Kasumi-1 (cell line): Measurements from ENCODE around the gene ZNF580.

Experiments
- DNase-seq, 2 experiments: peaks; one replicate each; lab custom pipeline; 2025; lab: John Stamatoyannopoulos, UW

ZNF580 gene

DNA sequence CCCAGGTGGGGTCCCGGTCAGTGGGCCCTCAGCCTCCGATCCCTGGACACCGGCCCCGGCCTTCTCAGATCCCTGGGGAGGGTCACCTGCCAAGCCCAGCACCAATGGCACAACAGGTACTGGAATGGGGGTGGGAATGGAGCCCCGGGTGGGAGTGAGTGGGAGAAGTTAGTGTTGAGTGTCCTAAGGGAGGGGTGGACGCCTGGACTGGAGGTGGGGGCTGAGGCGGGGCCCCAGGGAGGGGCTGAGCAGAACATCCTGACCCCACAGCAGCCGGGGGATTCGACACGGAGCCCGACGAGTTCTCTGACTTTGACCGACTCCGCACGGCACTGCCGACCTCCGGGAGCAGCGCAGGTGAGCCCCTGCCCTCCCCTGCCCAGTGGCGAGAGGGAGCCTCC lies 51.9 kb downstream of the ZNF580 start:
- DNase-seq, result no peak
